HG03442 (cell line): ENCODE measurements around the gene CFAP99.
"Not testable (repeated sequence)": the region's sequence is repeated elsewhere in the genome, so short reads cannot be mapped to it uniquely, and the experiment has no call there.

Experiments used
- ATAC-seq: cut with Tn5 transposase; IDR thresholded peaks from one replicate; pipeline ENCODE4 v1.9.1; 2021; ENCODE audit warnings: mild to moderate bottlenecking, moderate library complexity; ENCODE audit not compliant: unreplicated experiment

The CFAP99 gene

GRCh38 chr4:2418650-2419571 is at the start of gene CFAP99:
TSS of gene CFAP99 (plus strand) at chr4:2418955.
- peak; percentile 85 for ATAC-seq

GRCh38 chr4:2370597-2371320 is 48.0 kb upstream of the CFAP99 start:
- no peak for ATAC-seq

- ATAC-seq, result no peak
Observed at GRCh38 chr4:2371765-2372487, 46.8 kb upstream of the CFAP99 start.

GRCh38 chr4:2372488-2373030 is 46.2 kb upstream of the CFAP99 start:
- no peak for ATAC-seq

- ATAC-seq, result no peak
Observed at GRCh38 chr4:2373532-2373931, 45.2 kb upstream of the CFAP99 start.

- no peak for ATAC-seq
Observed at GRCh38 chr4:2375427-2375826, 43.3 kb upstream of the CFAP99 start.

GRCh38 chr4:2377241-2377640 is 41.5 kb upstream of the CFAP99 start:
- no peak for ATAC-seq

- no peak for ATAC-seq
Observed at GRCh38 chr4:2378401-2378800, 40.4 kb upstream of the CFAP99 start.

GRCh38 chr4:2378898-2379297 is 39.9 kb upstream of the CFAP99 start:
- ATAC-seq, result no peak

- ATAC-seq, result not testable (repeated sequence)
Observed at GRCh38 chr4:2380589-2380988, 38.2 kb upstream of the CFAP99 start.

GRCh38 chr4:2382769-2383202 is 36.0 kb upstream of the CFAP99 start:
- ATAC-seq, result not testable (repeated sequence)

GRCh38 chr4:2383220-2383631 is 35.5 kb upstream of the CFAP99 start:
- not testable (repeated sequence) for ATAC-seq

GRCh38 chr4:2383760-2384159 is 35.0 kb upstream of the CFAP99 start:
- ATAC-seq, result no peak

GRCh38 chr4:2384245-2384644 is 34.5 kb upstream of the CFAP99 start:
- ATAC-seq, result no peak

GRCh38 chr4:2385516-2385915 is 33.2 kb upstream of the CFAP99 start:
- ATAC-seq, result no peak

- no peak for ATAC-seq
Observed at GRCh38 chr4:2386717-2387116, 32.0 kb upstream of the CFAP99 start.

GRCh38 chr4:2387218-2387617 is 31.5 kb upstream of the CFAP99 start:
- no peak for ATAC-seq

GRCh38 chr4:2387829-2388228 is 30.9 kb upstream of the CFAP99 start:
- no peak for ATAC-seq

GRCh38 chr4:2388429-2389182 is 30.1 kb upstream of the CFAP99 start:
- no peak for ATAC-seq

- no peak for ATAC-seq
Observed at GRCh38 chr4:2389691-2390090, 29.1 kb upstream of the CFAP99 start.
